CD14-positive monocyte (primary cell): ENCODE measurements around the gene ENOSF1. TPM values are rescaled to one million over a fixed set of nuclear protein-coding genes. Genes with fewer than 3 reads are reported as not detected.
A peak's percentile ranks its signal among the peaks of the same experiment; 100 is the strongest.

Experiments
- DNase-seq, 3 donors: peaks; one replicate each; pipeline ENCODE4 v3.0.0-alpha.2; 2011 to 2022
- H2AFZ ChIP-seq: 2 replicates; pipeline ENCODE4 v1.6.0; 2012; ENCODE audit warnings: mild to moderate bottlenecking, low read depth, low read length, inconsistent platforms; ENCODE audit not compliant: insufficient read depth, poor library complexity, severe bottlenecking
- H3K27ac ChIP-seq, 2 donors: 1 replicate in 1 of 2; 2 replicates in 1 of 2; pipeline ENCODE4 v1.5.1; 2012 to 2013; ENCODE audit warnings: low read length in 2 of 2, control low read depth in 1 of 2, inconsistent platforms in 1 of 2, low read depth in 1 of 2, mild to moderate bottlenecking in 1 of 2
- H3K27me3 ChIP-seq, 2 donors: one replicate each; pipeline versions ENCODE4 v1.6.0 to v1.6.1; 2011 to 2013; ENCODE audit warnings: low read length in 2 of 2; ENCODE audit not compliant: control insufficient read depth in 2 of 2, insufficient read depth in 2 of 2
- H3K36me3 ChIP-seq, 2 donors: replicated peaks in 1 of 2; 1 replicate in 1 of 2; 2 replicates in 1 of 2; pipeline versions ENCODE4 v1.5.1 to v1.6.1; 2012 to 2013; ENCODE audit warnings: low read length in 2 of 2, control low read depth in 1 of 2, inconsistent platforms in 1 of 2, mild to moderate bottlenecking in 1 of 2; ENCODE audit not compliant: insufficient read depth in 2 of 2, control insufficient read depth in 1 of 2
- H3K4me1 ChIP-seq, 2 donors: 1 replicate in 1 of 2; 2 replicates in 1 of 2; pipeline versions ENCODE4 v1.5.1 to v1.6.1; 2012 to 2013; ENCODE audit warnings: low read length in 2 of 2, control low read depth in 1 of 2, inconsistent platforms in 1 of 2, mild to moderate bottlenecking in 1 of 2, moderate library complexity in 1 of 2; ENCODE audit not compliant: insufficient read depth in 2 of 2, control insufficient read depth in 1 of 2
- H3K4me2 ChIP-seq: replicated peaks from 2 replicates; pipeline ENCODE3; 2012; ENCODE audit warnings: low read length, moderate library complexity, mild to moderate bottlenecking; ENCODE audit not compliant: poor library complexity, severe bottlenecking; ENCODE audit errors: extremely low read depth
- H3K4me3 ChIP-seq, 3 experiments: fragments of 200-600 bp in 1 of 3; sonication (generic) in 1 of 3; replicated peaks in 1 of 3; 1 replicate in 2 of 3; 2 replicates in 1 of 3; pipeline ENCODE4 v1.5.1; 2011 to 2013; ENCODE audit warnings: low read length in 3 of 3, mild to moderate bottlenecking in 3 of 3, control low read depth in 2 of 3, low read depth in 2 of 3, inconsistent platforms in 1 of 3, moderate library complexity in 1 of 3
- H3K79me2 ChIP-seq: 2 replicates; pipeline ENCODE4 v1.6.0; 2012; ENCODE audit warnings: mild to moderate bottlenecking, control low read depth, inconsistent platforms, low read length, moderate library complexity; ENCODE audit not compliant: insufficient read depth
- H3K9ac ChIP-seq: 2 replicates; pipeline ENCODE4 v1.6.0; 2017; ENCODE audit warnings: low read length, mild to moderate bottlenecking; ENCODE audit not compliant: insufficient read depth, poor library complexity, severe bottlenecking
- H3K9me3 ChIP-seq, 2 donors: replicated peaks in 1 of 2; 1 replicate in 1 of 2; 2 replicates in 1 of 2; pipeline versions ENCODE4 v1.5.1 to v1.6.1; 2012 to 2013; ENCODE audit warnings: low read length in 2 of 2, control low read depth in 1 of 2; ENCODE audit not compliant: control insufficient read depth in 1 of 2, insufficient read depth in 1 of 2
- H4K20me1 ChIP-seq: 2 replicates; pipeline ENCODE4 v1.6.0; 2012; ENCODE audit warnings: mild to moderate bottlenecking, low read length, control low read depth, moderate library complexity; ENCODE audit not compliant: insufficient read depth
- H3K27ac Mint-ChIP-seq, 7 donors: one replicate each; pipeline ENCODE4 v1.8.0; 2020; ENCODE audit warnings: mild to moderate bottlenecking in 7 of 7, mixed read lengths in 7 of 7, moderate library complexity in 6 of 7, inconsistent platforms in 2 of 7
- H3K27me3 Mint-ChIP-seq, 3 donors: one replicate each; pipeline ENCODE4 v1.8.0; 2021 to 2022; ENCODE audit warnings: low read depth in 3 of 3, mild to moderate bottlenecking in 3 of 3, mixed read lengths in 3 of 3, moderate library complexity in 3 of 3, inconsistent platforms in 1 of 3
- H3K36me3 Mint-ChIP-seq, 2 donors: one replicate each; pipeline ENCODE4 v1.8.0; 2020; ENCODE audit warnings: mixed read lengths in 2 of 2, inconsistent platforms in 1 of 2, mild to moderate bottlenecking in 1 of 2
- H3K4me1 Mint-ChIP-seq: one replicate; pipeline ENCODE4 v1.8.0; 2020; ENCODE audit warnings: mild to moderate bottlenecking, mixed read lengths
- H3K4me3 Mint-ChIP-seq, 2 donors: one replicate each; pipeline ENCODE4 v1.8.0; 2020; ENCODE audit warnings: mild to moderate bottlenecking in 2 of 2, mixed read lengths in 2 of 2, moderate library complexity in 1 of 2
- H3K9me3 Mint-ChIP-seq, 7 donors: one replicate each; pipeline ENCODE4 v1.8.0; 2020 to 2022; ENCODE audit warnings: mixed read lengths in 7 of 7, mild to moderate bottlenecking in 6 of 7, moderate library complexity in 6 of 7, inconsistent platforms in 2 of 7
- WGBS: methylation state at CpG from one replicate; pipeline ENCODE4 v1.1.5; 2013; ENCODE audit warnings: missing lambda C conversion rate; ENCODE audit not compliant: insufficient coverage; 5-methylcytosine and 5-hydroxymethylcytosine counted together
- intact Hi-C, 2 donors: fragments of 100-400 bp; cut with micrococcal nuclease; formaldehyde crosslinking; loops; one replicate each; pipeline versions ENCODE4 v1.15.0 to v1.15.1; 2023
- polyA plus RNA-seq, 3 donors: library from polyadenylated mRNA; depleted of rRNA in 1 of 3; unstranded in 2 of 3; stranded (reverse) in 1 of 3; fragments of 300-500 nt in 2 of 3; fragments of >200 nt in 1 of 3; fragmentation: Illumina TruSeq in 2 of 3; gene quantifications; 1 replicate in 2 of 3; 2 replicates in 1 of 3; pipeline ENCODE4 v1.2.3, GENCODE V29; 2012 to 2021
- TF ChIP-seq, protein P1 (sequence below): fragments of 200-600 bp; IDR thresholded peaks from one replicate; pipeline ENCODE4 v1.8.0; 2022; ENCODE audit warnings: antibody characterized with exemption, mild to moderate bottlenecking

Gene ENOSF1
- polyA plus RNA-seq, 3 donors = 2.2 to 11.6 (median 2.3) TPM

- peaks cover 26 to 30% of the 10 kb centered on the region in 2 donors for H3K36me3 Mint-ChIP-seq
- Histone ChIP-seq H4K20me1 (no peaks in the 10 kb centered on the region), H3K27me3 (peaks cover 5 to 15% of the 10 kb centered on the region in 2 donors), H3K4me2 (no peak overlapping the region), H2AFZ (no peak overlapping the region), H3K4me1 (peaks cover 6 to 13% of the 10 kb centered on the region in 2 donors), H3K27ac (no peak overlapping the region), H3K9me3 (peaks cover 0 to 5% of the 10 kb centered on the region in 2 donors), H3K9ac (no peak overlapping the region), H3K79me2 (peaks cover 19% of the 10 kb centered on the region), H3K36me3 (no peaks in the 10 kb centered on the region), H3K4me3 (no peak overlapping the region)
- intact Hi-C loops = loop anchor here in 1 of 2 donors (5.0 kb wide), 2 partner anchors 37 to 442 kb away; partner anchors contain the start of gene THOC1
- peaks cover 18 to 31% (median 23%) of the 10 kb centered on the region in 3 donors for H3K27me3 Mint-ChIP-seq
- peak overlapping the region in 1 of 7 donors; percentile 12 for H3K27ac Mint-ChIP-seq
- peaks cover 0 to 10% (median 4%) of the 10 kb centered on the region in 7 donors for H3K9me3 Mint-ChIP-seq
- no peak overlapping the region for H3K4me3 Mint-ChIP-seq
- WGBS = 100% methylated on average over 1 of the region's 1 CpG
- TF ChIP-seq, protein P1, sequence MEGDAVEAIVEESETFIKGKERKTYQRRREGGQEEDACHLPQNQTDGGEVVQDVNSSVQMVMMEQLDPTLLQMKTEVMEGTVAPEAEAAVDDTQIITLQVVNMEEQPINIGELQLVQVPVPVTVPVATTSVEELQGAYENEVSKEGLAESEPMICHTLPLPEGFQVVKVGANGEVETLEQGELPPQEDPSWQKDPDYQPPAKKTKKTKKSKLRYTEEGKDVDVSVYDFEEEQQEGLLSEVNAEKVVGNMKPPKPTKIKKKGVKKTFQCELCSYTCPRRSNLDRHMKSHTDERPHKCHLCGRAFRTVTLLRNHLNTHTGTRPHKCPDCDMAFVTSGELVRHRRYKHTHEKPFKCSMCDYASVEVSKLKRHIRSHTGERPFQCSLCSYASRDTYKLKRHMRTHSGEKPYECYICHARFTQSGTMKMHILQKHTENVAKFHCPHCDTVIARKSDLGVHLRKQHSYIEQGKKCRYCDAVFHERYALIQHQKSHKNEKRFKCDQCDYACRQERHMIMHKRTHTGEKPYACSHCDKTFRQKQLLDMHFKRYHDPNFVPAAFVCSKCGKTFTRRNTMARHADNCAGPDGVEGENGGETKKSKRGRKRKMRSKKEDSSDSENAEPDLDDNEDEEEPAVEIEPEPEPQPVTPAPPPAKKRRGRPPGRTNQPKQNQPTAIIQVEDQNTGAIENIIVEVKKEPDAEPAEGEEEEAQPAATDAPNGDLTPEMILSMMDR = no peak
- DNase-seq = no peak
- H3K4me1 Mint-ChIP-seq = peaks cover 7% of the 10 kb centered on the region
Measured at GRCh38 chr18:709771-710170, 2.7 kb downstream of the ENOSF1 start.

DNA sequence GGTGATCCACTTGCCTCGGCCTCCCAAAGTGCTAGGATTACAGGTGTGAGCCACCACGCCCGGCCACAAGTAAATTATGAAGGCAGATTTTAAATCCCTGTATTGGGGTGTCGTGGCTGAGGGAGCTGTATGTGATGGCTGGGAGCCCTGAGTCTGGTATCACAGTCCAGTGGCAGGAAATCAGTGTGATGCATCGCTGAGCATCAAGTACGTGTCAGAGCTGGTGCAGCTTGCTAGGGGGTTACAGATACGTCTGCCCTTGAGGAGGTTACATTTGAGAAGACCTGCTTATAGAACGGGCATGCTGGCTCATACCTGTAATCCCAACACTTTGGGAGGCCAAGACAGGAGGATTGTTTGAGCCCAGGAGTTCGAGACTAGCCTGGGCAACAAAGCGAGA lies 4.3 kb downstream of the ENOSF1 start:
- H2AFZ ChIP-seq = no peak overlapping the region
- no peaks in the 10 kb centered on the region for H4K20me1 ChIP-seq
- Mint-ChIP-seq H3K9me3 (peaks cover 0 to 5% (median 3%) of the 10 kb centered on the region in 7 donors), H3K4me3 (no peak overlapping the region), H3K27me3 (peaks cover 8 to 16% (median 9%) of the 10 kb centered on the region in 3 donors), H3K27ac (peak overlapping the region in 1 of 7 donors; percentile 46), H3K36me3 (peaks cover 38 to 40% of the 10 kb centered on the region in 2 donors), H3K4me1 (peaks cover 15% of the 10 kb centered on the region)
- no peak overlapping the region for H3K27ac ChIP-seq
- intact Hi-C loops = no loop called here
- WGBS = 100% methylated on average over 7 of the region's 10 CpGs
- peaks cover 19% of the 10 kb centered on the region for H3K79me2 ChIP-seq
- H3K36me3 ChIP-seq = no peaks in the 10 kb centered on the region
- H3K4me3 ChIP-seq = no peak overlapping the region
- no peak overlapping the region for H3K4me2 ChIP-seq
- H3K9ac ChIP-seq = no peak overlapping the region
- peaks cover 12 to 14% of the 10 kb centered on the region in 2 donors for H3K4me1 ChIP-seq
- H3K27me3 ChIP-seq = peaks cover 0 to 5% of the 10 kb centered on the region in 2 donors
- TF ChIP-seq, protein P1 = no peak
- no peak for DNase-seq
- peaks cover 0 to 5% of the 10 kb centered on the region in 2 donors for H3K9me3 ChIP-seq
